Stimulated activated CD4-positive, alpha-beta T cell treated with anti-CD3 and anti-CD28 coated beads, Interleukin-2, amount 100 ng/mL, for 4 hours (primary cell): ENCODE measurements around the gene KBTBD4.
"Not testable (repeated sequence)": the region's sequence is repeated elsewhere in the genome, so short reads cannot be mapped to it uniquely, and the experiment has no call there.

Source experiments
- DNase-seq: peaks from one replicate; pipeline ENCODE4 v3.0.0-alpha.2; 2020; ENCODE audit warnings: low read depth

The KBTBD4 gene

GRCh38 chr11:47560426-47560825 is 18.3 kb downstream of the KBTBD4 start:
- DNase-seq, result no peak

GRCh38 chr11:47558695-47559094 is 20.1 kb downstream of the KBTBD4 start:
- no peak for DNase-seq

GRCh38 chr11:47557004-47557403 is 21.8 kb downstream of the KBTBD4 start:
- DNase-seq, result not testable (repeated sequence)

- no peak for DNase-seq
Observed at GRCh38 chr11:47553406-47553743, 25.4 kb downstream of the KBTBD4 start.

GRCh38 chr11:47552566-47553405 is 26.0 kb downstream of the KBTBD4 start, which contains the start of gene CELF1:
TSS of gene CELF1 (minus strand) at chr11:47553132. CDS start at chr11:47499523, 53,609 bp downstream.
- DNase-seq, result peak; percentile 86

- DNase-seq, result no peak
Observed at GRCh38 chr11:47552056-47552565, 26.7 kb downstream of the KBTBD4 start.

GRCh38 chr11:47551086-47551485 is 27.7 kb downstream of the KBTBD4 start:
- no peak for DNase-seq

GRCh38 chr11:47550288-47551047 is 28.3 kb downstream of the KBTBD4 start:
- DNase-seq, result no peak

- DNase-seq, result not testable (repeated sequence)
Observed at GRCh38 chr11:47546274-47546673, 32.5 kb downstream of the KBTBD4 start.

GRCh38 chr11:47545298-47545697 is 33.5 kb downstream of the KBTBD4 start:
- no peak for DNase-seq

- DNase-seq, result no peak
Observed at GRCh38 chr11:47541070-47541469, 37.7 kb downstream of the KBTBD4 start.

- no peak for DNase-seq
Observed at GRCh38 chr11:47539681-47540039, 39.1 kb downstream of the KBTBD4 start.

GRCh38 chr11:47538741-47539565 is 39.8 kb downstream of the KBTBD4 start:
- no peak for DNase-seq

- no peak for DNase-seq
Observed at GRCh38 chr11:47536915-47537314, 41.9 kb downstream of the KBTBD4 start.

- DNase-seq, result no peak
Observed at GRCh38 chr11:47534704-47535251, 44.0 kb downstream of the KBTBD4 start.

GRCh38 chr11:47533690-47534151 is 45.0 kb downstream of the KBTBD4 start:
- DNase-seq, result no peak

GRCh38 chr11:47532597-47533213 is 46.1 kb downstream of the KBTBD4 start:
- DNase-seq, result no peak

GRCh38 chr11:47531666-47532065 is 47.1 kb downstream of the KBTBD4 start:
- DNase-seq, result no peak

- not testable (repeated sequence) for DNase-seq
Observed at GRCh38 chr11:47530721-47531120, 48.0 kb downstream of the KBTBD4 start.

GRCh38 chr11:47529951-47530350 is 48.8 kb downstream of the KBTBD4 start:
- no peak for DNase-seq

GRCh38 chr11:47527186-47527585 is 51.6 kb downstream of the KBTBD4 start:
- no peak for DNase-seq
